H1 (cell line): ENCODE measurements around the gene CRISPLD2. TPM values are rescaled to one million over a fixed set of nuclear protein-coding genes. Genes with fewer than 3 reads are reported as not detected.

ENCODE experiments used
- CTCF ChIA-PET: fragments of 300-600 bp; sonication (Branson Sonifier 250); formaldehyde crosslinking; loops from one replicate; lab custom pipeline; 2021; ENCODE audit not compliant: partially characterized antibody; lab: Charles Lee
- POLR2A ChIA-PET: fragments of 300-600 bp; sonication (Branson Sonifier 250); formaldehyde crosslinking; loops from one replicate; lab custom pipeline; 2021; ENCODE audit warnings: inconsistent platforms; ENCODE audit not compliant: partially characterized antibody; lab: Charles Lee
- DNase-seq, 2 experiments: peaks; one replicate each; pipeline versions ENCODE4 v3.0.0 to v3.0.0-alpha.2; 2010 to 2022; ENCODE audit warnings: low spot score in 2 of 2, low read depth in 1 of 2, mixed read lengths in 1 of 2
- FAIRE-seq: peaks from 2 replicates; lab custom pipeline; 2011; peaks lifted over from hg19 to GRCh38; lab: Jason Lieb, UNC
- H2AFZ ChIP-seq: 2 replicates; pipeline ENCODE4 v1.8.1; 2012; ENCODE audit warnings: low read length, inconsistent platforms
- H2AK5ac ChIP-seq: 2 replicates; pipeline ENCODE4 v1.6.1; 2013; ENCODE audit warnings: low read depth, low read length
- H2BK120ac ChIP-seq: replicated peaks from 2 replicates; pipeline ENCODE3; 2013; ENCODE audit warnings: low read depth, low read length, inconsistent platforms
- H2BK12ac ChIP-seq: 2 replicates; pipeline ENCODE4 v1.6.1; 2013; ENCODE audit warnings: low read depth, low read length
- H2BK15ac ChIP-seq: 2 replicates; pipeline ENCODE4 v1.6.1; 2013; ENCODE audit warnings: low read length
- H2BK20ac ChIP-seq: 2 replicates; pipeline ENCODE4 v1.6.1; 2013; ENCODE audit warnings: low read length
- H2BK5ac ChIP-seq: 2 replicates; pipeline ENCODE4 v1.6.1; 2013; ENCODE audit warnings: low read depth, low read length
- H3K14ac ChIP-seq: 2 replicates; pipeline ENCODE4 v1.6.1; 2013; ENCODE audit warnings: inconsistent platforms; ENCODE audit not compliant: insufficient read length
- H3K18ac ChIP-seq: 2 replicates; pipeline ENCODE4 v1.6.1; 2013; ENCODE audit warnings: low read length; ENCODE audit errors: extremely low read depth
- H3K23ac ChIP-seq: 2 replicates; pipeline ENCODE4 v1.6.1; 2013; ENCODE audit warnings: inconsistent platforms; ENCODE audit not compliant: insufficient read length
- H3K23me2 ChIP-seq: 2 replicates; pipeline ENCODE4 v1.6.1; 2013; ENCODE audit warnings: low read depth, low read length
- H3K27ac ChIP-seq: 2 replicates; pipeline ENCODE4 v1.6.1; 2011; ENCODE audit warnings: low read depth, low read length, inconsistent platforms
- H3K27me3 ChIP-seq, 4 experiments: replicated peaks in 1 of 4; 1 replicate in 1 of 4; 2 replicates in 3 of 4; pipeline versions ENCODE4 v1.6.1 to v1.8.1; 2011 to 2013; ENCODE audit warnings: low read length in 3 of 4, mild to moderate bottlenecking in 3 of 4, inconsistent platforms in 2 of 4, mixed read lengths in 2 of 4, moderate library complexity in 1 of 4; ENCODE audit not compliant: control insufficient read depth in 3 of 4, insufficient read depth in 3 of 4; ENCODE audit errors: extremely low read depth in 1 of 4
- H3K36me3 ChIP-seq, 4 experiments: 2 replicates each; pipeline versions ENCODE4 v1.6.1 to v1.8.1; 2011 to 2013; ENCODE audit warnings: mild to moderate bottlenecking in 4 of 4, low read length in 3 of 4, moderate library complexity in 2 of 4, control low read depth in 1 of 4, inconsistent platforms in 1 of 4; ENCODE audit not compliant: insufficient read depth in 4 of 4, control insufficient read depth in 2 of 4
- H3K4ac ChIP-seq: replicated peaks from 2 replicates; pipeline ENCODE3; 2013; ENCODE audit warnings: low read length, low read depth, mixed read lengths, inconsistent platforms; ENCODE audit not compliant: insufficient read length
- H3K4me1 ChIP-seq, 4 experiments: replicated peaks in 1 of 4; 1 replicate in 1 of 4; 2 replicates in 3 of 4; pipeline versions ENCODE4 v1.6.1 to v1.8.1; 2011 to 2013; ENCODE audit warnings: low read length in 3 of 4, inconsistent platforms in 2 of 4, mixed read lengths in 1 of 4; ENCODE audit not compliant: insufficient read depth in 4 of 4, control insufficient read depth in 3 of 4
- H3K4me2 ChIP-seq, 2 experiments: 2 replicates each; pipeline versions ENCODE4 v1.6.1 to v1.8.1; 2011 to 2013; ENCODE audit warnings: low read depth in 2 of 2, low read length in 2 of 2, control low read depth in 1 of 2, inconsistent platforms in 1 of 2, mild to moderate bottlenecking in 1 of 2; ENCODE audit not compliant: insufficient read depth in 1 of 2
- H3K4me3 ChIP-seq, 4 experiments: fragments of 200-600, 300-600 bp in 1 of 4; sonication (generic), shearing (Covaris generic), sonication (Bioruptor Twin) in 1 of 4; 2 replicates each; pipeline versions ENCODE4 v1.5.1 to v1.8.1; 2011 to 2016; ENCODE audit warnings: low read length in 4 of 4, low read depth in 3 of 4, control low read depth in 2 of 4, inconsistent platforms in 2 of 4, mild to moderate bottlenecking in 2 of 4, mixed read lengths in 1 of 4, moderate library complexity in 1 of 4; ENCODE audit not compliant: insufficient read depth in 2 of 4; ENCODE audit errors: extremely low read depth in 1 of 4
- H3K56ac ChIP-seq: replicated peaks from 2 replicates; pipeline ENCODE3; 2013; ENCODE audit warnings: low read depth, mild to moderate bottlenecking, mixed read lengths, low read length, inconsistent platforms; ENCODE audit not compliant: insufficient read length
- H3K79me1 ChIP-seq: 2 replicates; pipeline ENCODE4 v1.6.1; 2013; ENCODE audit warnings: low read depth, low read length, control low read depth
- H3K79me2 ChIP-seq, 2 experiments: 2 replicates each; pipeline versions ENCODE4 v1.6.1 to v1.8.1; 2012 to 2013; ENCODE audit warnings: low read length in 2 of 2, mild to moderate bottlenecking in 2 of 2, inconsistent platforms in 1 of 2; ENCODE audit not compliant: insufficient read depth in 2 of 2, control insufficient read depth in 1 of 2
- H3K9ac ChIP-seq, 4 experiments: replicated peaks in 1 of 4; 1 replicate in 1 of 4; 2 replicates in 3 of 4; pipeline versions ENCODE4 v1.6.1 to v1.8.1; 2011 to 2013; ENCODE audit warnings: low read depth in 3 of 4, low read length in 3 of 4, control low read depth in 2 of 4, mild to moderate bottlenecking in 2 of 4, moderate library complexity in 2 of 4, inconsistent platforms in 1 of 4; ENCODE audit errors: extremely low read depth in 1 of 4
- H3K9me3 ChIP-seq, 2 experiments: 2 replicates each; pipeline versions ENCODE4 v1.6.1 to v1.8.1; 2012 to 2013; ENCODE audit warnings: mild to moderate bottlenecking in 2 of 2, moderate library complexity in 2 of 2, control low read depth in 1 of 2, inconsistent platforms in 1 of 2, low read depth in 1 of 2, low read length in 1 of 2, mixed read lengths in 1 of 2; ENCODE audit not compliant: insufficient read depth in 2 of 2
- H4K20me1 ChIP-seq, 2 experiments: replicated peaks in 1 of 2; 2 replicates each; pipeline versions ENCODE3 to v1.8.1; 2011 to 2013; ENCODE audit warnings: inconsistent platforms in 2 of 2, low read length in 2 of 2, mild to moderate bottlenecking in 1 of 2; ENCODE audit not compliant: insufficient read depth in 2 of 2, control insufficient read depth in 1 of 2
- H4K5ac ChIP-seq: 2 replicates; pipeline ENCODE4 v1.6.1; 2013; ENCODE audit warnings: low read length, low read depth, mixed read lengths, inconsistent platforms; ENCODE audit not compliant: insufficient read length
- H4K8ac ChIP-seq: 2 replicates; pipeline ENCODE4 v1.8.0; 2013; ENCODE audit warnings: mild to moderate bottlenecking, moderate library complexity, low read length, inconsistent platforms; ENCODE audit not compliant: insufficient read depth; ENCODE audit errors: extremely low read depth
- H4K91ac ChIP-seq: replicated peaks from 2 replicates; pipeline ENCODE3; 2013; ENCODE audit warnings: low read length, mixed read lengths, inconsistent platforms; ENCODE audit not compliant: insufficient read length
- BACH1 ChIP-seq: IDR thresholded peaks from 2 replicates; pipeline ENCODE4 v1.6.1; 2012; ENCODE audit warnings: low read length, improper control_type of control experiment
- SRF ChIP-seq: IDR thresholded peaks from 2 replicates; pipeline ENCODE4 v1.6.1; 2011; ENCODE audit warnings: mild to moderate bottlenecking, low read depth, low read length, moderate library complexity
- TAF7 ChIP-seq: optimal IDR thresholded peaks from 2 replicates; pipeline ENCODE3; 2011; ENCODE audit warnings: low read depth, mild to moderate bottlenecking, inconsistent platforms, low read length, moderate library complexity, borderline replicate concordance
- ZNF274 ChIP-seq: IDR thresholded peaks from 2 replicates; pipeline ENCODE4 v1.7.0; 2012; ENCODE audit warnings: low read length, borderline replicate concordance; ENCODE audit errors: extremely low read depth
- WGBS, 2 experiments: shearing (Covaris generic) in 1 of 2; methylation state at CpG; one replicate each; pipeline versions ENCODE4 v1.1.6 to v1.1.7; 2013 to 2015; ENCODE audit warnings: low lambda C conversion rate in 2 of 2, mixed read lengths in 2 of 2, inconsistent platforms in 1 of 2, low coverage in 1 of 2, missing lambda C conversion rate in 1 of 2; ENCODE audit not compliant: insufficient replicate concordance in 2 of 2, insufficient coverage in 1 of 2, insufficient read length in 1 of 2; ENCODE audit errors: extremely low coverage in 1 of 2, missing lambda C conversion rate in 1 of 2; 5-methylcytosine and 5-hydroxymethylcytosine counted together
- polyA plus RNA-seq, 7 experiments: library from polyadenylated mRNA; depleted of rRNA in 3 of 7; stranded (reverse) in 5 of 7; unstranded in 2 of 7; fragments of >200 nt in 5 of 7; fragments of 200-250 nt in 2 of 7; gene quantifications; 1 replicate in 5 of 7; 2 replicates in 1 of 7; 4 replicates in 1 of 7; pipeline versions ENCODE4 v1.2.1 to v1.2.3, GENCODE V29; 2011 to 2013; ENCODE audit warnings: missing spikeins in 2 of 7, mixed read lengths in 2 of 7
- total RNA-seq: library from RNA; stranded (reverse); fragmentation: NEBNext Ultra II Directional; extraction: Animal tissue kit (Norgen Biotek cat#: 25700); gene quantifications from 2 replicates; pipeline ENCODE4 v1.2.1, GENCODE V29; 2021

CRISPLD2 gene
- total and polyA plus RNA-seq, 2 of the 8 experiments (the other 6 are each of a cell fraction or from before 2014, with no cell fraction given), result 2.7 to 5.1 TPM

GRCh38 chr16:84933774-84934631 lies 114.2 kb downstream of the CRISPLD2 start:
- Histone ChIP-seq H3K56ac (no peak overlapping the region), H2BK5ac (no peak overlapping the region), H3K4ac (no peak overlapping the region), H2BK12ac (no peak overlapping the region; the same call in 1 of the 2 replicates), H3K27ac (no peak overlapping the region), H3K9me3 (0 out of 4 replicates have a peak, but pooled peaks cover 0 to 3% of the 10 kb centered on the region in 2 experiments), H3K27me3 (no peaks in the 10 kb centered on the region), H3K23me2 (peaks cover 7% of the 10 kb centered on the region; the same call in 1 of the 2 replicates), H3K4me1 (no peaks in the 10 kb centered on the region), H2AFZ (no peak overlapping the region), H4K91ac (no peak overlapping the region), H3K18ac (no peak overlapping the region), H2BK20ac (no peak overlapping the region), H3K4me3 (no peak overlapping the region), H3K9ac (no peak overlapping the region; a peak in 1 of 7 replicates), H3K23ac (no peak overlapping the region), H4K8ac (peak overlapping the region; percentile 68; the same call in 1 of the 2 replicates), H2BK15ac (no peak overlapping the region), H3K14ac (no peak overlapping the region), H4K20me1 (peaks cover 0 to 2% of the 10 kb centered on the region in 2 experiments), H3K36me3 (no peaks in the 10 kb centered on the region), H2BK120ac (no peak overlapping the region), H2AK5ac (no peak overlapping the region), H3K4me2 (no peak overlapping the region), H3K79me1 (no peaks in the 10 kb centered on the region), H4K5ac (no peak overlapping the region), H3K79me2 (no peaks in the 10 kb centered on the region)
- ChIA-PET POLR2A (interaction anchor here (1.1 kb wide), 1 partner anchor 91 kb away, joined by 3 read pairs; no protein-coding TSS in a partner anchor), CTCF (interaction anchor here (0.6 to 5.8 kb wide), 14 partner anchors 9 to 186 kb away, joined by 3 to 61 read pairs (median 4); no protein-coding TSS in a partner anchor)
- 92% methylated on average over 22 of the region's 29 CpGs; no CpG with 5 or more reads in 1 of the 2 experiments for WGBS, 2 experiments
- TF ChIP-seq BACH1, result no peak
- no peak for TF ChIP-seq TAF7
- no peak for TF ChIP-seq ZNF274
- TF ChIP-seq SRF, result no peak
- DNase-seq, result no peak
- FAIRE-seq, result no peak
